ENCODE results near the gene GPRIN2.

DNA sequence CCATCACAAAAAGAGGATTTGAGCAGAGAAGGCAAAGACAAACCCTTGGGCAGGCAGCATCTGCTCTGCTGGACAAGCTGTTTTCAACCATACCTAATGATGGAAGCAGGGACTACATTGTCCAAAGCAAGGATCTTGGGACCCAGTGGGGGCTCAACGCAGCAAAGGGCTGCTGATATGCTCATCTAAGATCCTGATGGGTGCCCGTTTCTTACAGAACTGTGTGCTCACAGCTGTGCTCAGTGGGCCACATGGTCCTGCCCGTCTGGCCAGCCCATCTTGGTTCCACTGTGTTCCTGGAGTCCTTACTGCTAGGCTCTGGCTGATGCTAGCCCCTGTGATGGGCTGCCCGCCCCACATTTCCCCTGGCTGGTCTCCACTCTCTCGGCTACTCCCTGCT lies 36.1 kb downstream of the GPRIN2 start:
- TF ChIP-seq TAF1 (IDR thresholded peaks at IDR 0.05; ENCODE audit: low read depth) (no peak), POLR2AphosphoS5 (IDR thresholded peaks at IDR 0.05) (no peak), EP300 (conservative IDR thresholded peaks at IDR 0.05; ENCODE audit: poor library complexity, severe bottlenecking) (no peak), RAD21 (conservative IDR thresholded peaks at IDR 0.05) (no peak)
- TF ChIP-seq, protein P1, sequence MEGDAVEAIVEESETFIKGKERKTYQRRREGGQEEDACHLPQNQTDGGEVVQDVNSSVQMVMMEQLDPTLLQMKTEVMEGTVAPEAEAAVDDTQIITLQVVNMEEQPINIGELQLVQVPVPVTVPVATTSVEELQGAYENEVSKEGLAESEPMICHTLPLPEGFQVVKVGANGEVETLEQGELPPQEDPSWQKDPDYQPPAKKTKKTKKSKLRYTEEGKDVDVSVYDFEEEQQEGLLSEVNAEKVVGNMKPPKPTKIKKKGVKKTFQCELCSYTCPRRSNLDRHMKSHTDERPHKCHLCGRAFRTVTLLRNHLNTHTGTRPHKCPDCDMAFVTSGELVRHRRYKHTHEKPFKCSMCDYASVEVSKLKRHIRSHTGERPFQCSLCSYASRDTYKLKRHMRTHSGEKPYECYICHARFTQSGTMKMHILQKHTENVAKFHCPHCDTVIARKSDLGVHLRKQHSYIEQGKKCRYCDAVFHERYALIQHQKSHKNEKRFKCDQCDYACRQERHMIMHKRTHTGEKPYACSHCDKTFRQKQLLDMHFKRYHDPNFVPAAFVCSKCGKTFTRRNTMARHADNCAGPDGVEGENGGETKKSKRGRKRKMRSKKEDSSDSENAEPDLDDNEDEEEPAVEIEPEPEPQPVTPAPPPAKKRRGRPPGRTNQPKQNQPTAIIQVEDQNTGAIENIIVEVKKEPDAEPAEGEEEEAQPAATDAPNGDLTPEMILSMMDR (IDR thresholded peaks at IDR 0.05; ENCODE audit: poor library complexity, severe bottlenecking) = no peak
- TF ChIP-seq, protein P2, sequence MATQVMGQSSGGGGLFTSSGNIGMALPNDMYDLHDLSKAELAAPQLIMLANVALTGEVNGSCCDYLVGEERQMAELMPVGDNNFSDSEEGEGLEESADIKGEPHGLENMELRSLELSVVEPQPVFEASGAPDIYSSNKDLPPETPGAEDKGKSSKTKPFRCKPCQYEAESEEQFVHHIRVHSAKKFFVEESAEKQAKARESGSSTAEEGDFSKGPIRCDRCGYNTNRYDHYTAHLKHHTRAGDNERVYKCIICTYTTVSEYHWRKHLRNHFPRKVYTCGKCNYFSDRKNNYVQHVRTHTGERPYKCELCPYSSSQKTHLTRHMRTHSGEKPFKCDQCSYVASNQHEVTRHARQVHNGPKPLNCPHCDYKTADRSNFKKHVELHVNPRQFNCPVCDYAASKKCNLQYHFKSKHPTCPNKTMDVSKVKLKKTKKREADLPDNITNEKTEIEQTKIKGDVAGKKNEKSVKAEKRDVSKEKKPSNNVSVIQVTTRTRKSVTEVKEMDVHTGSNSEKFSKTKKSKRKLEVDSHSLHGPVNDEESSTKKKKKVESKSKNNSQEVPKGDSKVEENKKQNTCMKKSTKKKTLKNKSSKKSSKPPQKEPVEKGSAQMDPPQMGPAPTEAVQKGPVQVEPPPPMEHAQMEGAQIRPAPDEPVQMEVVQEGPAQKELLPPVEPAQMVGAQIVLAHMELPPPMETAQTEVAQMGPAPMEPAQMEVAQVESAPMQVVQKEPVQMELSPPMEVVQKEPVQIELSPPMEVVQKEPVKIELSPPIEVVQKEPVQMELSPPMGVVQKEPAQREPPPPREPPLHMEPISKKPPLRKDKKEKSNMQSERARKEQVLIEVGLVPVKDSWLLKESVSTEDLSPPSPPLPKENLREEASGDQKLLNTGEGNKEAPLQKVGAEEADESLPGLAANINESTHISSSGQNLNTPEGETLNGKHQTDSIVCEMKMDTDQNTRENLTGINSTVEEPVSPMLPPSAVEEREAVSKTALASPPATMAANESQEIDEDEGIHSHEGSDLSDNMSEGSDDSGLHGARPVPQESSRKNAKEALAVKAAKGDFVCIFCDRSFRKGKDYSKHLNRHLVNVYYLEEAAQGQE (IDR thresholded peaks at IDR 0.05; ENCODE audit: borderline replicate concordance) = no peak

Data from neural cell (in vitro differentiated cells).